GM19238 (cell line): Measurements from ENCODE around the gene ERAL1.
A peak's percentile ranks its signal among the peaks of the same experiment; 100 is the strongest.
"Not testable (repeated sequence)": the region's sequence is repeated elsewhere in the genome, so short reads cannot be mapped to it uniquely, and the experiment has no call there.

Experiments used
- DNase-seq: peaks from one replicate; pipeline ENCODE4 v3.0.0; 2011; ENCODE audit warnings: low spot score; ENCODE audit not compliant: insufficient read length

The ERAL1 gene

DNA sequence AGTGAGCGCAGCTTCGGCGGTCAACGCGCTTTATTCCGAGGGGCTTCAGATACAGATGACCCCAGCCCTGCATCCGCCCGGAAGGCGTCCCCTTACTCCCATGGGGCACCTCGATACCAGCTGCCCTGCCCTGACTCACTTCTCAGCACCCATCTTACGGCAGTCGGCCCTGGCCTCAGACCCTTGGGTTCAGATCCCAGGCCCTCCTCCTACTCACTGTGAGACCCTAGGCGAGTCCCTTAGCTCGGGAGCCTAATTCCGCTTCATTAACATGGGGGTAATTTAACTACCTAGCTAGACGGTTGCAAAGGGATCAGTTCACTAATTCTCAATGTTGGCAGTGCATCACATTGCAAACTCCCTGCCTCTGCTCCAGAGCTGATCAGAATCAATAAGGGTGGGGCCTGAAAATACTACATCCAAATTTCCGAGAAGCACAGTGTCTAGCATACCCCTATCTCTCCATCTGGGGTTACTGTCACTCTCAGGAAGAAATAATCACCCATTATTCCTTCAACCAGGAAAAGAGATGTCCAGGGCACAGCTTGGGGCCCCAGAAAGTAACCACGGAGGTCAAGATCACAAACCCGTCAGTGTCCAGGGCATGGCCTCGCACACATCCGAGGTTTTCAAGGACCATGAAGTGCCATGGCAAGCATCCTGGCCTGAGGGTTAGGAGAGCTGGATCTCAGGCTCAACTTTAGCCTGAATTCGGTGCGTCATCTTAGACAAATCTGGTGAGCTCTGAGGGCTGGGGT is 43.1 kb downstream of the ERAL1 start:
- DNase-seq: no peak

DNA sequence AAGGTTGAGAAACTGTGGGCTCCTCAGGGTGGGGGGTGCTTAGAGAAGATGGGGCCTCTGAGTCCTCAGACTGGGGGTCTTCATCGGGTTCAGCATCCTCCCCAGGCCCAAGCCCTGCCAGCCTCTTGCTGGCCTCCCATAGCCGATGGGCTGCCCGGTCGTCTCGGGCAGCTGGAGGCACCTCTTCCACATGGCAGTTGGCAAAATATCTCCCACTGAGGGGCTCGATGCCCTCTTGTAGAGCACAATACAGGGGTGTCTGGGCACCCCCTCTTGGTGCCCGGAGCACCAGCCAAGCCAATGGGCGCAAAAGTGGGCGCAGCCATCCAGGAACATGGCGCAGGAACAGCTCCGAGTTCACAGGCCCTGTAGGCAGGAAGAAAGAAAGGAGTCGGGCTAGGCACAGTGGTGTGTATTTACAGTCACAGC is 43.7 kb downstream of the ERAL1 start:
- no peak for DNase-seq

DNA sequence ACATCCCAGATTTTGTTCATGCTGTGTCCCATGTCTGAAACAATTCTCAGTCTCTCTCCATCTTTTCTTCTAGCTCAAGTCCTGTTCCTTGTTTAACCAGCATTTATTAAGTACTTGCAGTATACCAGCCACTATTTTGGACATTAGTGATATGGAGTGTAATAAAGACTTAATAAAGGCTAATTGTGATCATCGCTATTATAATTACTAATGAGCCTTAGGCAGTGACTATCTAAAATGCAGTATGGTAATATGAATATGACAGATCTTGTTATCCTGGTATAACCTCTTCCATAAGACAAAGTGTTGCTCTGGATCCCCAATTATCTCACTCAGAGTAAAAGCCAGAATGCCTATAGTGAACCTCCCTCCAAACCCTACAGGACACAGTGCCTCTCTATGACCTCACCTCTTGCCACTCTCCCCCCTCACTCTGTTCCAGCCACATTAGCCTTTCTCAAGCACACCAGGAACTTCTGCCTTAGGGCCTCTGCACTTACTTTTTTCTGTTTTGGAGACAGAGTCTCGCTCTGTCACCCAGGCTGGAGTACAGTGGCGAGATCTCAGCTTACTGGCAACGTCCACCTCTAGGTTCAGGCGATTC is 44.5 kb downstream of the ERAL1 start:
- no peak for DNase-seq

DNA sequence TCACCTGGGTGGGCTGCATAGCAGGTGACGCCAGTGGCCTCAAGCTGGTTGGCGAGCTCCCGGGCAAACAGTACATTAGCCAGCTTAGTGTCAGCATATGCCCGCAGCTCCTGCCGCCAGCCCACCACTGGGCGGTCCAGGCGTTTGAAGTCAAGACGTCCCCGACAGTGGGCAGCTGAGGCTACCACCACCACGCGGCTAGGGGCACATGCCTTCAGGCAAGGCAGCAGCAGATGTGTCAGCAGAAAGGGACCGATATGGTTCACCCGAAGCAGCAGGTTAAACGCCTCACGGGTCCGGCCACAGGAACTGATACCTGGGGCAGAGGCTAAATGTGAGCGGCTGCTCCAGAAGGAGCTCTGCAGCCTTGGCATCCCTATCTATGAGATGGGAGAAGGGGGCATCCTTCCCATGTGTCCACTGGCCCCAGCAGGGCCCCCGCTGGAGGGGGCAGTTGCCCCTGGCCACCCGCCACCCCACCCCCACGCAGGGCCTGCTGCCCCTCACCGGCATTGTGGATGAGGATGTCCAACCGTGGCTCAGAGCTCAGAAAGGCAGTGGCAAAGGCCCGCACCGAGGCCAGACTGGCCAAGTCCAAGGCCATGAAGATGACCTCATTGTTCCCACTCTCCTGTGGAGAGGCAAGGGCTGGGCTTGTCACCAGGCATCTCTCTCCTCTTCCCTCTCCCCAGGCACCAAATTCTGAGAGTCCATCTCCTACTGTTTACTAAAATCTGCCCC is 46.3 kb downstream of the ERAL1 start:
- no peak for DNase-seq

DNA sequence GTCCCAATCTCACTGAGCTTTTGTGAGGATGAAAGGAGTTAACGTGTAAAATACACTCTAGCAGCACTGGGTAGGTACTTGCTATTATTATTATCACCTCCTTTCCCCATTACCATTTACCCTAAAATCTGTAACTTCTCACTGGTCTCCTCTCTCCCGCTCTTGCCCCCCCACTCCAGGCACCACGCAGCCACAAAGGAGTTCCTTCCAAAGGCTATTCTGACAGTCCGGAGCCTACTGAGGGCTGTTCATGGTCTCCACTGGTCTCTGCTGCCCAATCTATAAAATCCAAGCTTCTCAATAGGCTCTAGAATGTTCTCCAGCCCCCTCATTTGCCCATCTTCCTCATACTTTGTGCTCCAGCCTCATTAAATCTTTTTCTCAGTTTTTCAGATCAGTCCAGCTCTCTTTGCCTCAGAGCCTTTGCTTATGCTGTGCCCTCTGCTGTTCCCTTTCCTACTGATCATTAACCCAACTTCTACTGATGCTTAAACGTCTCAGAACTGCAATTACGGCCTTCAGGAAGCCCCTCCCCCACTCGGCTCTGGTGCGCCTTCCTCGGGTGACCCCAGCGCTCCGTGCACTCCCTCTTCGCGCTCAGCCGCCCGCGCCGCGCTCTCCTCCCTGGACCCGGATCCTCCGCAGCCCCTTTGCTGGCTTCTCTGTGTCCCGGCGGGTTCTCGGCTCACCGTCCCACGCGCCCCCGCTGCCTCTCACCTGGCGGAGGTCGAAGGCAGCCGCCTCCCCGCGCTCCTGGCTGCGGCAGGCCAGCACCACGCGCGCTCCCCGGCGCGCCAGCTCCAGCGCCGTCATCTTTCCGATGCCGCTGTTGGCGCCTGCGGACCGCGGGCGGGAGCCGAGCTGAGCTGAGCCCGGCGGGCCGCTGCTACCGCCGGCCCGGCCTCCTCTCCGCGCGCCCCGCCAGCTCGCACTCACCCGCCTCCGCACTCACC is 47.3 kb downstream of the ERAL1 start:
- DNase-seq: peak; percentile 41

DNA sequence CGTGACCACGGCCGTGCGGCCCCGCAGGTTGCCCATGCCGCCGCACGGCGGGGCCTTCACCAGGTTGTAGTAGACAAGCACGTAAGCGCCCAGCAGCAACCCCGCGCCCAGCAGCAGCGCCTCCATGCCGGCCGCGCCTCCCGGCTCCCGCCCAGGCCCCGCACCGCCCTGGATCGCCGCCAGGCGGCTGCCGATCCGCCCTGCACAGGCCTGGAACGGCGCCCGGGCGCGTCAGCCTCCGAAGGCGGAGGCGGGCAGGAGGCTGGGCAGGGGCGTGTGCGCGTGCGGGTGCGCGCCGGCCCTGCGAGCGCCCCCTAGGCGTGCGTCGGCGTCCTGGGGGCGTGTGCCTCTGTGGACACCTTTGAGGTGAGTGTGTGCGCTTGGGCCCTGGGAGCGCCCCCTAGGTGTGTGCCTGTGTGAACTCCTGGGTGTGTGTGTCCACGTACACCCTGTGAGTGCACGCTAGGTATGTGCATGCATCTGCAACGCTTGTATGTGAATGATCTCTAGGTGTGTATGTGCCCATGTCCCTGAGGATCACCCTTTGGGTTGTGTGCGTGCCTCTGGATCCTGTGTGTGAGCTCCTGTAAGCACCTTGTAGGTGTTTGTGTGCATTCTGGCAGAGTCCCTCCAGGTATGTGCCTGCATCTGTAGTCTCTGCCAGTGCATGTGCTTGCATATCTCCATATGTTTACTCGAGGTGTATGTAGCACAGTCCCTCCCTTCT is 48.2 kb downstream of the ERAL1 start, which contains the start of gene DHRS13:
DHRS13 (minus strand) TSS at position 261 of the 727 bp plus-strand sequence; CDS start at position 126, 135 bp downstream.
- DNase-seq: peak; percentile 94

DNA sequence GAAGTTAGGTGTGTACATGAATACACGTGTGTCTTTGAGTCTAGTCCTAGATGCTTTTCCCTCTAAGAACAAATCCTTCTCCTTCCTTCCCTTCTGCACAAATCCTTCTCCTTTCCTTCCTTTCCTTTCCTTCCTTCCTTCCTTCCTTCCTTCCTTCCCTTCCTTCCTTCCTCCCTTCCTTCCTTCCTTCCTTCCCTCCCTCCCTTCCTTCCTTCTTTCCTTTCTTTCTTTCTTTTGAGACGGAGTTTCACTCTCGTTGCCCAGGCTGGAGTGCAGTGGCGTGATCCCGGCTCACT is 48.7 kb downstream of the ERAL1 start:
- not testable (repeated sequence) for DNase-seq

DNA sequence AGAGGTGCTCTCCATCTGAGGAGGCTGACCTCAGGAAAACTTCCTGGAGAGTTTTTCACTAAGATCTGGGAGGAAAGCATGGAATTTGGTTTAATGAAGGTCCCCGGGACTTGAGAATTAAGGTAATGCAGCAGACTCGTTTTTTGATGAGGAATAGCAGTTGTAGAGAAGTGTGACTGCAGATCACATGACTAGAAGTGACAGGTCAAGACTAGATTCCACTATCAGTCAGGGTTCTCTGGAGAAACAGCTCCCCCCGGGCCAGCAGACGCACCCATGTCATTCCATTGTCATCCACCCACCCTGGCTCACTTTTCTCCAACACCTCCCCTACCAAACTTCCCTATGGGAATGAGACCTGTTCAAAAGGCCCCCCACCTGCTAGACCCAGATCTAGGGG is 50.0 kb downstream of the ERAL1 start:
- no peak for DNase-seq

DNA sequence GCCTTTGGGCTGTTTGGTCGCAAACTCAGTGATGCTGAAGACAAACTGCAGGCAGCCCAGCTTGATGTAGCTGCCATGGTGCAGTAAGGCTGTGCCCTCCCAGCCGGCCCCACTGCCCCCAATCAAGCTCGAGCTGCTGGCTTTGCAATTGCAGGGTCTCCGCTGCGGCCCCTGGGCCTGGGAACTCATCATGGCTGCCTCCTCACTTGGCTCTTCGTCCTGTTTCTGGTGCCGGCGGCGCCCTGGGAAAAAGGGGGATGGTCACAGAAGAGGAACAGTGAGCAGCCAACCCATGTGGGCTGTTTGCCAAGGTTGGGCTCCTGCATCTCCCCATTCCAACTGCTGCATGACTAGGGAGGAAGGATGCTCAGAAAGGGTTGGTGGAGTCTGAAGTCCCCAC is 51.5 kb downstream of the ERAL1 start:
- DNase-seq: no peak

DNA sequence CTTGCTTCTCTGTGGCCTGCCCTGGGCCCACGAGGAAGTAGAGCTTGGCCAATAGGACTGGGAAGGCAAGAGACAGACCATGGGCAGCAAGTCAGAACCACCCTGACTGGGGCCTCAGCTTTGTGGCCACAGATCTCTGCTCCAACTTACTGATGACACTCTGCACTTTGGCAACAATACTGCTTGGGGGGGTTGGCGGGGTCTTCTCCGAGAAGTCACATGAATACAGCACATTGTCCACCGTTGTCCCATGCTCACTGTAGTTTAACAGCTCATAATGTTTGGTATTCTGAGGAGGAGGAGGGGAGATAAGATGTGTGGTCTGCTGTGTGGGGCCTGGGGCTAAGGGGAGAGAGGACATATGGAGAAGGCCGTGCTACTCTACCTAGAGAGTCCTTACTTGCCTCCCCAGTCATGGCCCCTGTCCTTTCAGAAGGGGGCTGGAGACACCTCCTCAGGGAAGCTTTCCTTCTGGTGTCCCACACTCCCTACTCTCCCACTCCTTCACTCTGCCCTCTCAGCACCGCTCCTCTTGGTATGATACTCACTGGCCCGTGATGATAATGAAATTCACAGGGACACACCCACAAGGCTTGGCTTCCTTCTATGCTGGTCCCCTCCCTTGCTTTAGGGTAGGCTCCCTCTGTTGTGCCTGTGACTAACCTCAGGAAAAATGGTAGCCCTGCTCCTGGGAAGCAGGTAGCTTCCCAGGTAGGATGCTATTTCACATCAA is 52.1 kb downstream of the ERAL1 start:
- DNase-seq: no peak

DNA sequence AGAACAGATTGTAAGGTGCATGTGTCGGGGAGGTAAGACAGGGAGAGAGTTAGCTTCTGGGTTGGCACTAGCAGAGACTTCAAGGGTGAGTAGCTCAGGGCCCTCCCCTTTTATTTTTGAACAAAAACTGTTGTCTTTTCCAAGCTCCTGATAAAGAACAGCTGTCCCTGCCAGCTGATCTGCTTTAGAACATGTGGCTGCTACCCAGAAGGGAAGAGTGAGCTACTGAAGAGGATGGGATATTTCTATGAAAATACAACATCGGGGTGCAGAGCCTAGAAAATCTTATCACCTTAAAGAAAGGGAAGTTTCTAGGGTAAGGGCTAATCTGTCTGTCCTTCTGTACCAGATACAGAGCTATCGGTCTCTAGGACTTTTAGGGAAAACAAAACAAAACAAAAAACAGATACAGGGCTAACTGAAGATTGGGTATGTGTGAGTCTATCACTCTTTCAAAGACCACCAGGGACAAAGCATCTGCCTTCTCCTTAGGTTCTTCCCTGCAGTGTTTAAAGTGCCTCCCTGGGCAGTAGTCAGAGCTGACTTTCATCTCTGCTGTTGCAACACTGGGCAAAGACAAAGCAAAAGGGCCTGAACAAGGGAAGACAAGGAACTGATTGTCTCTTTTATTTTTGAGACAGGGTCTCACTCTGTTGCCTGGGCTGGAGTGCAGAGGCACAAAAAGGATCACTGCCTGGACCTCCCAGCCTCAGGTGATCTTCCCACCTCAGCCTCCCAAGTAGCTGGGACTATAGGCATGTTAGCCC is 53.1 kb downstream of the ERAL1 start:
- DNase-seq: no peak

DNA sequence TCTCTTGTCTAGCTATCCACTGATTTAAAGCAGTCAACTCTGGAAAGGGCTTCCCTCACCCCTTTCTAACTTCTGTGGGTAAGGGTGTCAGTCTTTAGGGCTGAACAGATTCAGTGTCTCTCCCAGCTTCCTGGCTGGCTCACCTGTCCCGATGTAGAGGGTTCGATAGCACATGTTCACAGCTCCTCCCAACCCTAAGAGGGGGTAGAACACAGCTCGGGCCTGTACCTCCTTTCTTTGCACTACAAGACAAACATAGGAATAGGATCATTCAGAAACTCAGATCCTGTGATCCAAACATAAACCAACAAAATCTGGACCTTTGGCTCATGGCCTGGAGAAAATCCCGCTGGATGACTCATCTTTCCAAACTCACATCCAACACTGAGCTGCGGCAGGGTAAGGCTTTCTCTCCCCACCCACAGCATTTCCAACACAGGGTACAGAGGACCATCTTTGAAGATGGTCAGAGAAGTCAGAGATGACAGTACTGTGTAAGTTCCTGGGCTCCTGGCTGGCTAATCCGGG is 53.9 kb downstream of the ERAL1 start:
- DNase-seq: no peak

DNA sequence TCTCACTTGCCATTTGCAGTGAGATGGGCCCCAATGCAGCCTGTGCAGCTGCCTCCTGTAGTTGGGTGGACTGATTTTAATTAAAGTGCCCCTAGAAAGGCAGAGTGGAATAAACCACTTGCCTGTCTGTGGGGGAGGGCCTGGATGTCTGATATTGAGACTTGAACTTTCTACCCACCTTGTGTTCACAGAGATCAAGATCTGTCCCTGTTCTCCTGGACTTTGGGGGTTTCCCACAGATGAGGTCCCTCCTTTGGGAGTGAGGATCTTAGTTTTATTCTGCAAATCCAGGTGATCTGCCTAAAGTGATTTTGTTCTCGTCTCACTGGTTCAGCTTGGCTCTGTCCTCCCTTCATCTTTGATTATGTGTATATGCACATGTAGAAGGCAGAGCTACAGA is 55.7 kb downstream of the ERAL1 start:
- DNase-seq: no peak
